Gastrocnemius medialis (tissue), 4 donors: ENCODE measurements around the gene FAM72D. TPM values are rescaled to one million over a fixed set of nuclear protein-coding genes. Genes with fewer than 3 reads are reported as not detected.
"Not testable (repeated sequence)": the region's sequence is repeated elsewhere in the genome, so short reads cannot be mapped to it uniquely, and the experiment has no call there.

Experiments used
- ATAC-seq, 2 donors: fragments of 150-250 bp; one replicate each; pipeline ENCODE4 v1.9.1; 2016
- DNase-seq, 2 donors: peaks; one replicate each; pipeline ENCODE4 v3.0.0-alpha.2; 2019
- H3K27ac ChIP-seq, 4 donors: fragments of 200-600 bp; sonication (generic); 1 replicate in 1 of 4; 2 replicates in 3 of 4; pipeline ENCODE4 v1.5.1; 2016 to 2018; ENCODE audit warnings: mild to moderate bottlenecking in 2 of 4, moderate library complexity in 1 of 4
- H3K27me3 ChIP-seq, 3 donors: fragments of 200-600 bp; sonication (generic) in 2 of 3; 1 replicate in 1 of 3; 2 replicates in 2 of 3; pipeline versions ENCODE4 v1.5.1 to v1.6.0; 2016 to 2019; ENCODE audit warnings: mild to moderate bottlenecking in 1 of 3, moderate library complexity in 1 of 3
- H3K36me3 ChIP-seq, 2 donors: fragments of 200-600 bp; sonication (generic) in 1 of 2; one replicate each; pipeline ENCODE4 v1.5.1; 2017 to 2018
- H3K4me1 ChIP-seq, 2 donors: fragments of 200-600 bp; sonication (generic) in 1 of 2; one replicate each; pipeline ENCODE4 v1.5.1; 2016 to 2017; ENCODE audit warnings: mild to moderate bottlenecking in 2 of 2
- H3K4me3 ChIP-seq, 4 donors: fragments of 200-600 bp; sonication (generic) in 3 of 4; 1 replicate in 1 of 4; 2 replicates in 3 of 4; pipeline ENCODE4 v1.5.1; 2016 to 2019; ENCODE audit warnings: mild to moderate bottlenecking in 2 of 4
- H3K9me3 ChIP-seq, 3 donors: fragments of 200-600 bp; sonication (generic) in 2 of 3; 1 replicate in 1 of 3; 2 replicates in 2 of 3; pipeline ENCODE4 v1.5.1; 2016 to 2019
- in situ Hi-C, 4 donors: fragments of 200-750 bp; cut with MboI; loops; one replicate each; pipeline versions ENCODE4 v1.15.0 to v1.8.0; 2017; ENCODE audit warnings: low sequenced_read_pairs in 4 of 4
- intact Hi-C: fragments of 100-400 bp; cut with DNase I; formaldehyde crosslinking; loops from one replicate; pipeline ENCODE4 v1.15.1; 2023; ENCODE audit warnings: low total_unique reads
- total RNA-seq, 4 donors: library from RNA; depleted of rRNA; stranded (reverse); fragments of >200 nt; gene quantifications; one replicate each; pipeline versions ENCODE4 v1.1.0 to v1.2.3, GENCODE V29; 2016

Gene FAM72D
- total RNA-seq, 4 donors from 2014 or later = not detected

- H3K27me3 ChIP-seq, H3K36me3 ChIP-seq, in situ Hi-C loops, H3K4me1 ChIP-seq, H3K4me3 ChIP-seq, intact Hi-C loops, H3K9me3 ChIP-seq, DNase-seq, ATAC-seq, H3K27ac ChIP-seq: not testable (repeated sequence)
Measured at GRCh38 chr1:145161046-145161752, 65.4 kb downstream of the FAM72D start.

Other genes with a start within 250 kb of the FAM72D start
- 10 to 100 TPM in 1 of 4 donors, 1 to 10 TPM in 3; 1.4 to 10.5 (median 3.3) TPM for gene SRGAP2B, start 646 bp upstream of the FAM72D start, total RNA-seq
- gene PPIAL4D, start 146.2 kb downstream of the FAM72D start, total RNA-seq = not detected